OCI-LY1 (cell line): ENCODE results near the gene CHN1.

Source experiments
- H2AFZ ChIP-seq: fragments of 200-600 bp; sonication (generic), shearing (Covaris generic); 2 replicates; pipeline ENCODE4 v1.6.0; 2014; ENCODE audit warnings: antibody characterized with exemption, mild to moderate bottlenecking, low read length
- H3F3A ChIP-seq: fragments of 200-600 bp; sonication (generic), shearing (Covaris generic); 2 replicates; pipeline ENCODE4 v1.6.0; 2014; ENCODE audit warnings: mild to moderate bottlenecking, antibody characterized with exemption, low read length, moderate library complexity; ENCODE audit not compliant: insufficient read depth
- H3K27ac ChIP-seq: fragments of 200-600 bp; sonication (generic); 2 replicates; pipeline ENCODE4 v1.5.1; 2014; ENCODE audit warnings: low read length, mixed run types, mild to moderate bottlenecking, low read depth; ENCODE audit not compliant: poor library complexity, severe bottlenecking
- H3K27me3 ChIP-seq: fragments of 200-600 bp; sonication (generic); 2 replicates; pipeline ENCODE4 v1.6.0; 2014; ENCODE audit warnings: antibody characterized with exemption, mild to moderate bottlenecking, low read length, moderate library complexity; ENCODE audit not compliant: insufficient read depth
- H3K36me3 ChIP-seq: fragments of 200-600 bp; sonication (generic); 2 replicates; pipeline ENCODE4 v1.6.1; 2014; ENCODE audit warnings: mild to moderate bottlenecking, antibody characterized with exemption, low read length, moderate library complexity, mixed read lengths; ENCODE audit not compliant: insufficient read depth
- H3K4me1 ChIP-seq: fragments of 200-600 bp; sonication (generic); 2 replicates; pipeline ENCODE4 v1.5.1; 2014; ENCODE audit warnings: mild to moderate bottlenecking, low read length, moderate library complexity; ENCODE audit not compliant: insufficient read depth, severe bottlenecking
- H3K4me2 ChIP-seq: fragments of 200-600 bp; sonication (generic), shearing (Covaris generic); 2 replicates; pipeline ENCODE4 v1.6.1; 2014; ENCODE audit warnings: low read length
- H3K4me3 ChIP-seq: fragments of 200-600 bp; sonication (generic); 2 replicates; pipeline ENCODE4 v1.5.1; 2014; ENCODE audit warnings: low read length, low read depth, mild to moderate bottlenecking, mixed read lengths; ENCODE audit not compliant: poor library complexity, severe bottlenecking
- H3K79me2 ChIP-seq: fragments of 200-600 bp; shearing (Covaris generic); 2 replicates; pipeline ENCODE4 v1.6.1; 2016; ENCODE audit warnings: mixed run types, low read length, mixed read lengths; ENCODE audit not compliant: insufficient read depth
- H3K9ac ChIP-seq: fragments of 200-600 bp; sonication (generic), shearing (Covaris generic); 2 replicates; pipeline ENCODE4 v1.6.1; 2014; ENCODE audit warnings: mild to moderate bottlenecking, low read length, mixed read lengths
- H3K9me2 ChIP-seq: fragments of 200-600 bp; sonication (generic), shearing (Covaris generic); 2 replicates; pipeline ENCODE4 v1.6.1; 2014; ENCODE audit warnings: low read depth, mild to moderate bottlenecking, low read length, mixed read lengths
- H3K9me3 ChIP-seq: fragments of 200-600 bp; shearing (Covaris generic); 2 replicates; pipeline ENCODE4 v1.6.1; 2014; ENCODE audit warnings: low read length, mixed read lengths
- H4K20me1 ChIP-seq: fragments of 200-600 bp; sonication (generic), shearing (Covaris generic); 2 replicates; pipeline ENCODE4 v1.6.0; 2016; ENCODE audit warnings: mild to moderate bottlenecking, low read length; ENCODE audit not compliant: insufficient read depth
- CTCF ChIP-seq: fragments of 200-600 bp; sonication (generic), shearing (Covaris generic); IDR thresholded peaks from 2 replicates; pipeline ENCODE4 v1.5.1; 2017; ENCODE audit warnings: mild to moderate bottlenecking, antibody characterized with exemption, low read length, moderate library complexity, mixed read lengths
- EZH2 ChIP-seq: fragments of 200-600 bp; sonication (generic), shearing (Covaris generic); IDR thresholded peaks from 2 replicates; pipeline ENCODE4 v1.8.0; 2017; ENCODE audit warnings: borderline replicate concordance, mixed run types, mild to moderate bottlenecking, antibody characterized with exemption, low read length, moderate library complexity, mixed read lengths

The CHN1 gene

GRCh38 chr2:175002547-175003274, 2.5 kb downstream of the CHN1 start:
- Histone ChIP-seq H3F3A (no peaks in the 10 kb centered on the region), H3K4me3 (no peak overlapping the region), H3K9me3 (no peaks in the 10 kb centered on the region), H3K27ac (no peak overlapping the region), H3K27me3 (no peaks in the 10 kb centered on the region), H3K9me2 (no peaks in the 10 kb centered on the region), H3K4me2 (no peak overlapping the region), H4K20me1 (no peaks in the 10 kb centered on the region), H3K4me1 (peaks cover 3% of the 10 kb centered on the region), H3K36me3 (no peaks in the 10 kb centered on the region), H2AFZ (no peak overlapping the region), H3K9ac (no peak overlapping the region), H3K79me2 (no peaks in the 10 kb centered on the region)
- TF ChIP-seq CTCF (no peak), EZH2 (no peak)

- Histone ChIP-seq H3K9ac (no peak overlapping the region), H3K4me2 (no peak overlapping the region), H4K20me1 (no peaks in the 10 kb centered on the region), H3K9me3 (no peaks in the 10 kb centered on the region), H3K9me2 (no peaks in the 10 kb centered on the region), H2AFZ (no peak overlapping the region), H3F3A (no peaks in the 10 kb centered on the region), H3K27ac (no peak overlapping the region), H3K27me3 (no peaks in the 10 kb centered on the region), H3K4me1 (peaks cover 3% of the 10 kb centered on the region), H3K36me3 (no peaks in the 10 kb centered on the region), H3K4me3 (no peak overlapping the region), H3K79me2 (no peaks in the 10 kb centered on the region)
- TF ChIP-seq EZH2 (no peak), CTCF (no peak)
These were observed 3.6 kb downstream of the CHN1 start for GRCh38 chr2:175001566-175001965.

GRCh38 chr2:174997110-174997509, 8.1 kb downstream of the CHN1 start:
- Histone ChIP-seq H3K27me3 (no peaks in the 10 kb centered on the region), H4K20me1 (no peaks in the 10 kb centered on the region), H2AFZ (no peak overlapping the region), H3F3A (no peaks in the 10 kb centered on the region), H3K4me3 (no peak overlapping the region), H3K36me3 (no peaks in the 10 kb centered on the region), H3K4me2 (no peak overlapping the region), H3K27ac (no peak overlapping the region), H3K4me1 (no peaks in the 10 kb centered on the region), H3K79me2 (no peaks in the 10 kb centered on the region), H3K9me3 (no peaks in the 10 kb centered on the region), H3K9ac (no peak overlapping the region), H3K9me2 (no peaks in the 10 kb centered on the region)
- TF ChIP-seq CTCF = no peak
- TF ChIP-seq EZH2 = no peak
